ENCODE results near the gene HYCC2.

Gene HYCC2

DNA sequence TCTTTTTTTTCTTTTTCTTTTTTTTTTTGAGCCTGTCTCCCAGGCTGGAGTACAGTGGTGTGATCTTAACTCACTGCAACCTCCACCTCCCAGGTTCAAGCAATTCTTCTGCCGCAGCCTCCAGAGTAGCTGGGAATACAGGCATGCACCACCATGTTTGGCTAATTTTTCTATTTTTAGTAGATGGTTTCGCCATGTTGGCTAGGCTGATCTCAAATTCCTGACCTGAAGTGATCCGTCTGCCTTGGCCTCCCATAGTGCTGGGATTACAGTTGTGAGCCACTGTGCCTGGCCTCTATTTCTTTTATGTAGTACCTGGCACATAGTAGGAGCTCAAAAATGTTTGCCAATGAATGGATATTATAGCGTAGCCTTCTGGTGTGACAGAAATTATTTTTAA, 37.7 kb upstream of the HYCC2 start:
- no peaks in the 10 kb centered on the region for H3K9me3 ChIP-seq (ENCODE audit: insufficient read depth, low read depth, low read length)
- no peak overlapping the region for H3K9ac ChIP-seq (ENCODE audit: low read depth, low read length, poor library complexity, severe bottlenecking)
- H3K4me1 ChIP-seq (ENCODE audit: insufficient read depth, low read length, poor library complexity, severe bottlenecking) = no peaks in the 10 kb centered on the region
- H3K36me3 ChIP-seq (ENCODE audit: insufficient read depth, low read length) = no peaks in the 10 kb centered on the region
- H4K20me1 ChIP-seq (ENCODE audit: insufficient read depth, low read length, poor library complexity, severe bottlenecking) = no peaks in the 10 kb centered on the region
- no peaks in the 10 kb centered on the region for H3K9me2 ChIP-seq (replicated peaks; ENCODE audit: low read depth, low read length)
- no peak overlapping the region for H3K4me3 ChIP-seq (ENCODE audit: low read length, poor library complexity, severe bottlenecking)
- H2AFZ ChIP-seq (ENCODE audit: low read length) = no peak overlapping the region
- H3K27me3 ChIP-seq (ENCODE audit: insufficient read depth, low read length, poor library complexity, severe bottlenecking) = no peaks in the 10 kb centered on the region
- H3K79me2 ChIP-seq (ENCODE audit: insufficient read depth, low read length) = peaks cover under 1% of the 10 kb centered on the region; the same call in 1 of the 2 replicates
- TF ChIP-seq EZH2phosphoT487 (IDR thresholded peaks at IDR 0.05; ENCODE audit: borderline replicate concordance) = no peak
- TF ChIP-seq, protein P1, sequence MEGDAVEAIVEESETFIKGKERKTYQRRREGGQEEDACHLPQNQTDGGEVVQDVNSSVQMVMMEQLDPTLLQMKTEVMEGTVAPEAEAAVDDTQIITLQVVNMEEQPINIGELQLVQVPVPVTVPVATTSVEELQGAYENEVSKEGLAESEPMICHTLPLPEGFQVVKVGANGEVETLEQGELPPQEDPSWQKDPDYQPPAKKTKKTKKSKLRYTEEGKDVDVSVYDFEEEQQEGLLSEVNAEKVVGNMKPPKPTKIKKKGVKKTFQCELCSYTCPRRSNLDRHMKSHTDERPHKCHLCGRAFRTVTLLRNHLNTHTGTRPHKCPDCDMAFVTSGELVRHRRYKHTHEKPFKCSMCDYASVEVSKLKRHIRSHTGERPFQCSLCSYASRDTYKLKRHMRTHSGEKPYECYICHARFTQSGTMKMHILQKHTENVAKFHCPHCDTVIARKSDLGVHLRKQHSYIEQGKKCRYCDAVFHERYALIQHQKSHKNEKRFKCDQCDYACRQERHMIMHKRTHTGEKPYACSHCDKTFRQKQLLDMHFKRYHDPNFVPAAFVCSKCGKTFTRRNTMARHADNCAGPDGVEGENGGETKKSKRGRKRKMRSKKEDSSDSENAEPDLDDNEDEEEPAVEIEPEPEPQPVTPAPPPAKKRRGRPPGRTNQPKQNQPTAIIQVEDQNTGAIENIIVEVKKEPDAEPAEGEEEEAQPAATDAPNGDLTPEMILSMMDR (conservative IDR thresholded peaks at IDR 0.05; ENCODE audit: low read length) = no peak
- no peak overlapping the region for H3K4me2 ChIP-seq (ENCODE audit: low read depth, low read length, poor library complexity, severe bottlenecking)
- H3F3A ChIP-seq (ENCODE audit: low read depth) = no peaks in the 10 kb centered on the region

DNA sequence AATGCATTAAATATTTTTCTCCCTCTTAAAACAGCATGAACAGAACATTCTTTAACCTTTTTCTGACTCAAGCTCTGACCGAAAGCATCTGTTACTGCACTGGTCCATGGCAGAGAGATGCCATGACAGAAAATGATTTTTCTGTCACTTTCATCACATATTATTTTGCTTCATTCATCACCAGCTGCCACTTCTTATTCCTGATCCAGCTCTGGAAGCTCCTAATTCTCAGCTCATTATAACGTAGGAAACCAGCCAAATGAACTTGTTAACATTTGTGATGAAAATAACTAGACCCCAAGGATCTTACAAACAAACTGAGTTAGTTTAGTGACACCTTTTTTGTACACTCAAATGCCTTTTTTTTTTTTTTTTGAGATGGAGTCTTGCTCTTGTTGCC, 36.9 kb upstream of the HYCC2 start:
- Histone ChIP-seq H3K79me2 (ENCODE audit: insufficient read depth, low read length) (no peaks in the 10 kb centered on the region), H3K4me3 (ENCODE audit: low read length, poor library complexity, severe bottlenecking) (no peak overlapping the region), H3K4me1 (ENCODE audit: insufficient read depth, low read length, poor library complexity, severe bottlenecking) (no peaks in the 10 kb centered on the region), H3K4me2 (ENCODE audit: low read depth, low read length, poor library complexity, severe bottlenecking) (no peak overlapping the region), H3K9ac (ENCODE audit: low read depth, low read length, poor library complexity, severe bottlenecking) (no peak overlapping the region), H3K9me2 (replicated peaks; ENCODE audit: low read depth, low read length) (no peaks in the 10 kb centered on the region), H2AFZ (ENCODE audit: low read length) (no peak overlapping the region), H3K36me3 (ENCODE audit: insufficient read depth, low read length) (no peaks in the 10 kb centered on the region), H3K9me3 (ENCODE audit: insufficient read depth, low read depth, low read length) (no peaks in the 10 kb centered on the region), H3K27me3 (ENCODE audit: insufficient read depth, low read length, poor library complexity, severe bottlenecking) (no peaks in the 10 kb centered on the region), H4K20me1 (ENCODE audit: insufficient read depth, low read length, poor library complexity, severe bottlenecking) (no peaks in the 10 kb centered on the region), H3F3A (ENCODE audit: low read depth) (no peaks in the 10 kb centered on the region)
- TF ChIP-seq EZH2phosphoT487 (IDR thresholded peaks at IDR 0.05; ENCODE audit: borderline replicate concordance) = no peak
- TF ChIP-seq, protein P1 (conservative IDR thresholded peaks at IDR 0.05; ENCODE audit: low read length) = no peak

DNA sequence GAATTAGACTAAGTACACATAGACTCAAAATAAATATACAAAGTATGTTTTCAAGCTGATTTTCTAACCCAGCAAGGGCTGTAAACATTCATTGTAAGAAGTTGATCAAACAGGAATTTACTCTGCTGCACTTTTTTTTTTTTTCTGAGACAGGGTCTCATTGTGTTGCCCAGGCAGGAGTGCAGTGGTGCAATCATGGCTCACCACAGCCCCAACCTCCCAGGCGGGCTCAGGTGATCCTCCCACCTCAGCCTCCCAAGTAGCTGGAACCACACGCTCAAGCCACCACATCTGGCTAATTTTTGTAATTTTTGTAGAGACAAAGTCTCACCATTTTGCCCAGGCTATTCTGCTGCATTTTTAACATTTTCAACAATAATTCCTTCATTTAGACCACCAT, 36.2 kb upstream of the HYCC2 start:
- Histone ChIP-seq H3K9me2 (replicated peaks; ENCODE audit: low read depth, low read length) (no peaks in the 10 kb centered on the region), H3K4me1 (ENCODE audit: insufficient read depth, low read length, poor library complexity, severe bottlenecking) (no peaks in the 10 kb centered on the region), H3K9me3 (ENCODE audit: insufficient read depth, low read depth, low read length) (no peaks in the 10 kb centered on the region), H3K27me3 (ENCODE audit: insufficient read depth, low read length, poor library complexity, severe bottlenecking) (no peaks in the 10 kb centered on the region), H3K4me2 (ENCODE audit: low read depth, low read length, poor library complexity, severe bottlenecking) (no peak overlapping the region), H3K4me3 (ENCODE audit: low read length, poor library complexity, severe bottlenecking) (no peak overlapping the region), H4K20me1 (ENCODE audit: insufficient read depth, low read length, poor library complexity, severe bottlenecking) (no peaks in the 10 kb centered on the region), H3F3A (ENCODE audit: low read depth) (no peaks in the 10 kb centered on the region), H3K36me3 (ENCODE audit: insufficient read depth, low read length) (no peaks in the 10 kb centered on the region), H2AFZ (ENCODE audit: low read length) (no peak overlapping the region), H3K79me2 (ENCODE audit: insufficient read depth, low read length) (no peaks in the 10 kb centered on the region), H3K9ac (ENCODE audit: low read depth, low read length, poor library complexity, severe bottlenecking) (no peak overlapping the region)
- TF ChIP-seq, protein P1 (conservative IDR thresholded peaks at IDR 0.05; ENCODE audit: low read length) = no peak
- no peak for TF ChIP-seq EZH2phosphoT487 (IDR thresholded peaks at IDR 0.05; ENCODE audit: borderline replicate concordance)

All from Loucy (cell line).